Activated naive CD4-positive, alpha-beta T cell (primary cell): ENCODE results near the gene FXYD1.

Source experiments
- DNase-seq, 4 experiments: peaks; one replicate each; lab custom pipeline; 2025; lab: John Stamatoyannopoulos, UW

FXYD1 gene

GRCh38 chr19:35107545-35107944 lies 31.1 kb upstream of the FXYD1 start:
- DNase-seq = no peak

GRCh38 chr19:35108730-35109129 lies 29.9 kb upstream of the FXYD1 start:
- no peak for DNase-seq

GRCh38 chr19:35109395-35110112 lies 29.1 kb upstream of the FXYD1 start:
- no peak for DNase-seq

GRCh38 chr19:35110974-35111373 lies 27.6 kb upstream of the FXYD1 start:
- DNase-seq = no peak

GRCh38 chr19:35112995-35113688 lies 25.5 kb upstream of the FXYD1 start:
- DNase-seq = no peak

- peak; percentile 45 to 63 (median 52) for DNase-seq
Observed at GRCh38 chr19:35114353-35115176, 24.1 kb upstream of the FXYD1 start.

GRCh38 chr19:35115177-35115951 lies 23.3 kb upstream of the FXYD1 start, which contains the start of gene FXYD3:
Gene FXYD3 (plus strand): TSS chr19:35115823. CDS start chr19:35119377, 3,554 bp downstream.
- DNase-seq = no peak

- DNase-seq = no peak
Observed at GRCh38 chr19:35116072-35116801, 22.4 kb upstream of the FXYD1 start.

- no peak for DNase-seq
Observed at GRCh38 chr19:35117116-35117515, 21.5 kb upstream of the FXYD1 start.

GRCh38 chr19:35117799-35118198 lies 20.8 kb upstream of the FXYD1 start:
- no peak for DNase-seq

GRCh38 chr19:35118268-35119020 lies 20.2 kb upstream of the FXYD1 start:
- DNase-seq = no peak

GRCh38 chr19:35119091-35119490 lies 19.5 kb upstream of the FXYD1 start:
- no peak for DNase-seq

GRCh38 chr19:35119578-35120155 lies 19.0 kb upstream of the FXYD1 start:
- DNase-seq = no peak

- DNase-seq = no peak
Observed at GRCh38 chr19:35120492-35120891, 18.1 kb upstream of the FXYD1 start.

- no peak for DNase-seq
Observed at GRCh38 chr19:35120898-35121297, 17.7 kb upstream of the FXYD1 start.

GRCh38 chr19:35122687-35123551 lies 15.7 kb upstream of the FXYD1 start:
- no peak for DNase-seq

GRCh38 chr19:35123573-35123972 lies 15.1 kb upstream of the FXYD1 start:
- DNase-seq = no peak

- peak; percentile 57 to 83 (median 74) for DNase-seq
Observed at GRCh38 chr19:35124098-35125060, 14.2 kb upstream of the FXYD1 start.
